A549 (cell line): ENCODE data around the gene HABP2. TPM values are rescaled to one million over a fixed set of nuclear protein-coding genes. Genes with fewer than 3 reads are reported as not detected.

ENCODE experiments used
- ATAC-seq, 2 experiments: fragments of 200-7000 bp in 1 of 2; fragments of >200 bp in 1 of 2; cut with Nextera tagmentation in 1 of 2; cut with Tn5 transposase in 1 of 2; 3 replicates each; pipeline versions ENCODE4 v1.8.0 to v1.9.1; 2018 to 2020; ENCODE audit warnings: mild to moderate bottlenecking in 1 of 2, moderate library complexity in 1 of 2
- CTCF ChIA-PET: fragments of 300-600 bp; sonication (Branson Sonifier 250); formaldehyde crosslinking; extraction: SDS; loops from one replicate; lab custom pipeline; 2021; ENCODE audit warnings: antibody characterized with exemption, inconsistent platforms; lab: Yijun Ruan, JAX
- POLR2A ChIA-PET: fragments of 350-600 bp; formaldehyde crosslinking; extraction: SDS; loops from one replicate; lab custom pipeline; 2021; ENCODE audit warnings: antibody characterized with exemption, inconsistent platforms; lab: Yijun Ruan, JAX
- DNase-seq, 2 experiments: peaks; one replicate each; pipeline versions ENCODE4 v3.0.0 to v3.0.0-alpha.2; 2011 to 2016; ENCODE audit warnings: low read depth in 1 of 2, low spot score in 1 of 2
- FAIRE-seq: peaks from 2 replicates; lab custom pipeline; 2011; peaks lifted over from hg19 to GRCh38; lab: Jason Lieb, UNC
- H3K27ac ChIP-seq, 2 experiments: fragments of >200 bp; sonication (Bioruptor Twin); formaldehyde crosslinking; 3 replicates each; pipeline ENCODE4 v1.5.1; 2016 to 2017
- H3K4me1 ChIP-seq: fragments of >200 bp; sonication (Bioruptor Twin); formaldehyde crosslinking; 3 replicates; pipeline ENCODE4 v1.6.1; 2016
- H3K4me2 ChIP-seq: fragments of >200 bp; sonication (Bioruptor Twin); formaldehyde crosslinking; 3 replicates; pipeline ENCODE4 v1.6.1; 2016
- H3K4me3 ChIP-seq: fragments of >200 bp; sonication (Bioruptor Twin); formaldehyde crosslinking; 3 replicates; pipeline ENCODE4 v1.5.1; 2016
- H3K9me3 ChIP-seq: fragments of >200 bp; sonication (Bioruptor Twin); formaldehyde crosslinking; 3 replicates; pipeline ENCODE4 v1.6.1; 2016
- CBX8 ChIP-seq: fragments of 200-600 bp; sonication (generic); IDR thresholded peaks from 2 replicates; pipeline ENCODE4 v1.6.1; 2016
- CEBPB ChIP-seq, 2 experiments: fragments of >200 bp in 1 of 2; sonication (Bioruptor Twin) in 1 of 2; formaldehyde crosslinking in 1 of 2; IDR thresholded peaks; 2 replicates each; pipeline ENCODE4 v1.6.1; 2012 to 2016
- CHD2 ChIP-seq: fragments of 150-350 bp; IDR thresholded peaks from 2 replicates; pipeline ENCODE4 v1.6.1; 2014; ENCODE audit warnings: low read length; ENCODE audit not compliant: partially characterized antibody
- CHD4 ChIP-seq: fragments of 200-600 bp; sonication (generic); IDR thresholded peaks from 2 replicates; pipeline ENCODE4 v1.6.1; 2016; ENCODE audit warnings: antibody characterized with exemption, mild to moderate bottlenecking, borderline replicate concordance
- EHF ChIP-seq: fragments of 250-450 bp; sonication (Bioruptor Pico); IDR thresholded peaks from 2 replicates; pipeline ENCODE4 v1.5.0; 2020; ENCODE audit warnings: mild to moderate bottlenecking
- EHMT2 ChIP-seq: fragments of 200-600 bp; sonication (generic); IDR thresholded peaks from 2 replicates; pipeline ENCODE4 v1.6.1; 2016; ENCODE audit warnings: antibody characterized with exemption, low read depth, mild to moderate bottlenecking, moderate library complexity
- ELK1 ChIP-seq: fragments of 150-350 bp; IDR thresholded peaks from 2 replicates; pipeline ENCODE4 v1.6.1; 2014; ENCODE audit warnings: low read depth, mild to moderate bottlenecking, low read length
- EP300 ChIP-seq, 2 experiments: fragments of >200 bp; sonication (Bioruptor Twin); formaldehyde crosslinking; IDR thresholded peaks; 2 replicates in 1 of 2; 3 replicates in 1 of 2; pipeline ENCODE4 v1.6.1; 2016 to 2017
- FOSL2 ChIP-seq, 2 experiments: fragments of 450-650 bp in 1 of 2; fragments of >200 bp in 1 of 2; sonication (Bioruptor Twin) in 1 of 2; formaldehyde crosslinking; IDR thresholded peaks; 2 replicates each; pipeline versions ENCODE4 v1.5.0 to v1.6.1; 2016 to 2020; ENCODE audit warnings: mild to moderate bottlenecking in 1 of 2, moderate library complexity in 1 of 2
- FOXS1 ChIP-seq: fragments of 250-450 bp; sonication (Bioruptor Pico); IDR thresholded peaks from 2 replicates; pipeline ENCODE4 v1.5.0; 2020; ENCODE audit warnings: mild to moderate bottlenecking, moderate library complexity
- HDAC2 ChIP-seq: fragments of 200-600 bp; sonication (generic); IDR thresholded peaks from 2 replicates; pipeline ENCODE4 v1.6.1; 2016
- HMGXB4 ChIP-seq: fragments of 250-450 bp; sonication (Bioruptor Pico); IDR thresholded peaks from 2 replicates; pipeline ENCODE4 v1.5.0; 2021; ENCODE audit warnings: mild to moderate bottlenecking, moderate library complexity, borderline replicate concordance
- MAZ ChIP-seq: fragments of 150-350 bp; IDR thresholded peaks from 2 replicates; pipeline ENCODE4 v1.6.1; 2014; ENCODE audit warnings: antibody characterized with exemption, low read depth, low read length, borderline replicate concordance
- MYC ChIP-seq: IDR thresholded peaks from 2 replicates; pipeline ENCODE4 v1.6.1; 2012; ENCODE audit warnings: mild to moderate bottlenecking, inconsistent platforms, low read length, improper control_type of control experiment, borderline replicate concordance
- NFE2L2 ChIP-seq: fragments of 150-350 bp; conservative IDR thresholded peaks from 2 replicates; pipeline ENCODE4 v1.6.1; 2014; ENCODE audit warnings: low read length
- PHF8 ChIP-seq: fragments of 200-600 bp; sonication (generic); IDR thresholded peaks from 2 replicates; pipeline ENCODE4 v1.6.1; 2016; ENCODE audit warnings: low read depth, mild to moderate bottlenecking, antibody characterized with exemption, moderate library complexity, borderline replicate concordance
- POLR2A ChIP-seq: IDR thresholded peaks from 2 replicates; pipeline ENCODE4 v1.6.1; 2012; ENCODE audit warnings: mild to moderate bottlenecking, low read length
- RFX5 ChIP-seq: fragments of 450-650 bp; IDR thresholded peaks from 2 replicates; pipeline ENCODE4 v1.7.1; 2014; ENCODE audit warnings: antibody characterized with exemption, mild to moderate bottlenecking, moderate library complexity
- SMC3 ChIP-seq: fragments of >200 bp; sonication (Bioruptor Twin); formaldehyde crosslinking; IDR thresholded peaks from 3 replicates; pipeline ENCODE4 v1.6.1; 2018; ENCODE audit warnings: inconsistent platforms
- SREBF2 ChIP-seq: fragments of 450-650 bp; IDR thresholded peaks from 2 replicates; pipeline ENCODE4 v1.6.1; 2014; ENCODE audit warnings: mild to moderate bottlenecking, moderate library complexity
- ZC3H11A ChIP-seq: fragments of 450-650 bp; IDR thresholded peaks from 2 replicates; pipeline ENCODE4 v1.6.1; 2014; ENCODE audit warnings: antibody characterized with exemption, mild to moderate bottlenecking
- ZFP36 ChIP-seq: fragments of 450-650 bp; IDR thresholded peaks from 2 replicates; pipeline ENCODE4 v1.6.1; 2014; ENCODE audit warnings: borderline replicate concordance; ENCODE audit not compliant: partially characterized antibody
- WGBS: methylation state at CpG from one replicate; pipeline ENCODE4 v1.1.6; 2017; ENCODE audit errors: missing lambda C conversion rate; 5-methylcytosine and 5-hydroxymethylcytosine counted together
- polyA plus RNA-seq, 4 experiments: library from polyadenylated mRNA; depleted of rRNA in 3 of 4; stranded (reverse); fragments of >200 nt; fragmentation: RNase III in 1 of 4; extraction: RNeasy Plus Mini Kit Qiagen cat#74134 plus additional on column Dnase treatment in 1 of 4; gene quantifications; 2 replicates in 3 of 4; 3 replicates in 1 of 4; pipeline ENCODE4 v1.2.3, GENCODE V29; 2011 to 2017

HABP2 gene
- polyA plus RNA-seq, 2 of the 4 experiments (the other 2 are of a cell fraction) = 0.17 to 0.97 TPM

- DNase-seq (no peak), FAIRE-seq (no peak), ATAC-seq (no peak)
- H3K27ac ChIP-seq = no peak overlapping the region
- H3K4me3 ChIP-seq = no peak overlapping the region
- CTCF ChIA-PET = no interaction called here
- no peak overlapping the region for H3K4me2 ChIP-seq
- no peaks in the 10 kb centered on the region for H3K9me3 ChIP-seq
- peaks cover 12% of the 10 kb centered on the region; the same call in 2 of the 3 replicates for H3K4me1 ChIP-seq
- POLR2A ChIA-PET = no interaction called here
- TF ChIP-seq MAZ = no peak
- no peak for TF ChIP-seq CEBPB (IDR thresholded peaks at IDR 0.05)
- TF ChIP-seq NFE2L2 = no peak
- TF ChIP-seq POLR2A = no peak
- TF ChIP-seq RFX5 = no peak
- no peak for TF ChIP-seq CBX8
- TF ChIP-seq, all 56 proteins: peak for 0
- 57% methylated on average over 9 of the region's 9 CpGs for WGBS
Observed at GRCh38 chr10:113557903-113558321, 5.1 kb downstream of the HABP2 start.

GRCh38 chr10:113560071-113560470 is 7.2 kb downstream of the HABP2 start:
- CTCF ChIA-PET = interaction anchor here (0.6 to 1.8 kb wide), 2 partner anchors 9 to 340 kb away, joined by 3 to 5 read pairs; no protein-coding TSS in a partner anchor

GRCh38 chr10:113561214-113561613 is 8.4 kb downstream of the HABP2 start:
- no peak for TF ChIP-seq NFE2L2
- TF ChIP-seq MYC = no peak
- no peak for TF ChIP-seq ZC3H11A
- no peak for TF ChIP-seq PHF8
- no peak for TF ChIP-seq CHD2
- TF ChIP-seq FOXS1 = no peak
- no peak for TF ChIP-seq SMC3
- no peak for TF ChIP-seq CBX8
- TF ChIP-seq ZFP36 = no peak
- no peak for TF ChIP-seq HDAC2
- TF ChIP-seq SREBF2 = no peak
- no peak for TF ChIP-seq EP300 (IDR thresholded peaks at IDR 0.05)
- TF ChIP-seq ELK1 = no peak
- no peak for TF ChIP-seq FOSL2 (IDR thresholded peaks at IDR 0.05)
- TF ChIP-seq FOSL2 (CRISPR knock-in tag; IDR thresholded peaks at IDR 0.05) = no peak
- no peak for TF ChIP-seq HMGXB4 (CRISPR knock-in tag)
- TF ChIP-seq EHF (CRISPR knock-in tag) = no peak
- TF ChIP-seq CHD4 = no peak
- CTCF ChIA-PET = interaction anchor here (3.9 to 4.9 kb wide), 2 partner anchors 12 to 38 kb away, joined by 36 to 39 read pairs; no protein-coding TSS in a partner anchor
- no peak for FAIRE-seq
- POLR2A ChIA-PET = no interaction called here
- Histone ChIP-seq H3K4me1 (no peaks in the 10 kb centered on the region), H3K27ac (no peak overlapping the region), H3K9me3 (no peaks in the 10 kb centered on the region), H3K4me2 (no peak overlapping the region), H3K4me3 (no peak overlapping the region)
- ATAC-seq = no peak
- no peak for DNase-seq
- 45% methylated on average over 3 of the region's 3 CpGs for WGBS

More at GRCh38 chr10:113560071-113560470, 7.2 kb downstream of the HABP2 start:
- WGBS = 48% methylated on average over 5 of the region's 5 CpGs
- no peak for TF ChIP-seq EHMT2
- TF ChIP-seq MYC = no peak
- Histone ChIP-seq H3K27ac (no peak overlapping the region), H3K4me3 (no peak overlapping the region), H3K9me3 (no peaks in the 10 kb centered on the region), H3K4me1 (0 out of 3 replicates have a peak, but pooled peaks cover 3% of the 10 kb centered on the region), H3K4me2 (no peak overlapping the region)
- DNase-seq (no peak), ATAC-seq (no peak), FAIRE-seq (no peak)
- POLR2A ChIA-PET = no interaction called here
